ENCODE results near the gene PNPLA6.

- TF ChIP-seq CTCF (conservative IDR thresholded peaks at IDR 0.05; ENCODE audit: low read depth, low read length) (no peak), RFX5 (IDR thresholded peaks at IDR 0.05; ENCODE audit: low read depth, low read length) (no peak), RAD21 (IDR thresholded peaks at IDR 0.05; ENCODE audit: low read length) (no peak)
These were observed 66.9 kb downstream of the PNPLA6 start for GRCh38 chr19:7602240-7602934.
